Measurements from ENCODE around the gene L3MBTL4.

Gene L3MBTL4

DNA sequence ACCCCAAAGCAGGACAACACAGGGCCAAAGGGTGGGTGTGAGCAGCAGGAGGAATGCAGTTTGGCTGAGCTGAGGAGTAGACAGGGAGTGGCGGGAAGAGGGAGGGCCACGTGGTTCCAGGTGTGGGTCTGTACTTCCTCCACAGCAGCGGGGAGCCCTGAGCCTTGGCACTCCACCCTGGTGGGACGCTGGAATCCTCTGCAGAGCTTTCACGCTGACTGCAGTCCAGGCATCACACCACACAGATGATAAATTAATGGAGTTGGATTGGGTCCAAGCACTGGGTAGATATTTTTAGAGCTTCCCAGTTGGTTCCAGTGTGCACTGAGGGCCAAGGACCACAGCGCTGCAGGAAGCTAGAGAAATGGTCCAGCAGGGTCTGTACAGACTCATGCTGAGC, 452.3 kb downstream of the L3MBTL4 start:
- DNase-seq (ENCODE audit: extremely low read depth, low read depth): no peak
- no peak overlapping the region for H3K4me3 ChIP-seq (replicated peaks; ENCODE audit: low read depth, low read length)
- TF ChIP-seq, protein P1, sequence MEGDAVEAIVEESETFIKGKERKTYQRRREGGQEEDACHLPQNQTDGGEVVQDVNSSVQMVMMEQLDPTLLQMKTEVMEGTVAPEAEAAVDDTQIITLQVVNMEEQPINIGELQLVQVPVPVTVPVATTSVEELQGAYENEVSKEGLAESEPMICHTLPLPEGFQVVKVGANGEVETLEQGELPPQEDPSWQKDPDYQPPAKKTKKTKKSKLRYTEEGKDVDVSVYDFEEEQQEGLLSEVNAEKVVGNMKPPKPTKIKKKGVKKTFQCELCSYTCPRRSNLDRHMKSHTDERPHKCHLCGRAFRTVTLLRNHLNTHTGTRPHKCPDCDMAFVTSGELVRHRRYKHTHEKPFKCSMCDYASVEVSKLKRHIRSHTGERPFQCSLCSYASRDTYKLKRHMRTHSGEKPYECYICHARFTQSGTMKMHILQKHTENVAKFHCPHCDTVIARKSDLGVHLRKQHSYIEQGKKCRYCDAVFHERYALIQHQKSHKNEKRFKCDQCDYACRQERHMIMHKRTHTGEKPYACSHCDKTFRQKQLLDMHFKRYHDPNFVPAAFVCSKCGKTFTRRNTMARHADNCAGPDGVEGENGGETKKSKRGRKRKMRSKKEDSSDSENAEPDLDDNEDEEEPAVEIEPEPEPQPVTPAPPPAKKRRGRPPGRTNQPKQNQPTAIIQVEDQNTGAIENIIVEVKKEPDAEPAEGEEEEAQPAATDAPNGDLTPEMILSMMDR (IDR thresholded peaks at IDR 0.05; ENCODE audit: low read depth, low read length, missing control alignments): no peak

DNA sequence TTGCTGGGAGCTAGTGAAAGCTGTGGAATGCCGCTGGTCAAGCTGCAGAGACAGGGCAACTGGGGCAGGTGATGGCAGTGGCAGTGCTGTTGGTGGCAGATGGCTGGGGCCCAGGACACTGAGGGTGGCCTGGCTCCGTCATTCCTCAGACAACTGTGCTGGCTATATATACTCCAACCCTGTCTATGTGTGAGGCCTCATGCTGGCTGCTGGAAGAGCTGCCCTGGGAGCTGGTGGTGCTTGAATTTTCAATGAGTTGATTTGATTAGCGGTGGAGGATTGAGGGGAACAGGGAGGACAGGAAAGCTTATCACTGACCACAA, 452.9 kb downstream of the L3MBTL4 start:
- no peak for DNase-seq (ENCODE audit: extremely low read depth, low read depth)
- TF ChIP-seq, protein P1 (IDR thresholded peaks at IDR 0.05; ENCODE audit: low read depth, low read length, missing control alignments): no peak
- H3K4me3 ChIP-seq (replicated peaks; ENCODE audit: low read depth, low read length): no peak overlapping the region

DNA sequence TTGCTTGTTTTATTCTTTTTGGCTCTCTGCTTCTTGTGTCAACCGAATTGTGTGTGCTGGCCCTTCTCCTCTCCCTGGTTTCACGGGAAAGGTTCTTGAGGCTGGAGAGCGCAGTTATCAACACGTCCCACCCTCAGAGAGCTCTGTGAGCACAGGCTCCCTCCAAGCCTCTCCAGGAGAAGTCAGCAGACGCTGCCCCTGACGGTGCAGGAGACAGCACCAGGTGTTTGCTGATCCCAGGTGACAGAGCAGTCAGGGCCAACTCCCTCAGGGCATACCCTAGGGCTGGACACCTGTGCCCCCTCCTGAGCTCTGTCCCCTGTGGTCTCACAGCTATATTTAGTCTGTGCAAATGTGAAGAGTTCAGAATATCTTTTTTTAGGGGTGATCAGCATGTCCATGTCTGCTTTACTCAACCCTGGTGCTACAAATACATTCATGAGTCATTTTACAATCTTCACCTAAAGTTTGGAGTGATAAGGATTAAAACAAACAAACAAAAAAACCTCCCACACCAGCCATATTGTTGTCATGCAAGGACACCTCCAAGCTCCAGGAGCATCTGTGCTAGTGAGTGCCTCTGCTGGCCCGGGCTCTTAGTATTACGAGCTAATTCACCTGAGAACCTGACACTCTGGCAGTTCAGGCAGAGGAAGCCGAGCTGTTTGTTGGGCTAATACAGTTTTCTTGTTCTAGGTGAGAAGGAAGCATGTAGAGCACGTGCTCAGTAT, 453.4 kb downstream of the L3MBTL4 start:
- DNase-seq (ENCODE audit: extremely low read depth, low read depth): no peak
- TF ChIP-seq, protein P1 (IDR thresholded peaks at IDR 0.05; ENCODE audit: low read depth, low read length, missing control alignments): no peak
- no peak overlapping the region for H3K4me3 ChIP-seq (replicated peaks; ENCODE audit: low read depth, low read length)

DNA sequence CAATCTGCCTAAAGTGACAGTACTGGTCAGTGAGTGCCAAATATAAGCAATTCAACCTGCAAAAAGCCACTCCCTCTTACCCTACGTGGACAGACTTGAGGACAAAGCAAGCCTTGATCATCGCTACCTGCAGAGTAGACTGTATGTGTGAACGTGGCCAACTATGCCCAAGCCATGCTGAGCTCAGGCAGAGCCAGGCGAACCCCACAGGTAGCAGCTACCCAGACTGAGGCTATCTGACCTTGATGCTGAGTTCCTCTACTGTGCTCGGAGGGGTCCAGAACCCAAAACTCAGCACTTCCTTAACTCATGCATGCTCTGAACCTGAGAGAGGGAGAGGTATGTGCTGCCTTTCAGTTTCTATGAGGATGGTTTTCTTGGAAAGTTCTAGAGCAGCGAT, 455.9 kb downstream of the L3MBTL4 start:
- DNase-seq (ENCODE audit: extremely low read depth, low read depth): no peak
- no peak overlapping the region for H3K4me3 ChIP-seq (replicated peaks; ENCODE audit: low read depth, low read length)
- TF ChIP-seq, protein P1 (IDR thresholded peaks at IDR 0.05; ENCODE audit: low read depth, low read length, missing control alignments): no peak

DNA sequence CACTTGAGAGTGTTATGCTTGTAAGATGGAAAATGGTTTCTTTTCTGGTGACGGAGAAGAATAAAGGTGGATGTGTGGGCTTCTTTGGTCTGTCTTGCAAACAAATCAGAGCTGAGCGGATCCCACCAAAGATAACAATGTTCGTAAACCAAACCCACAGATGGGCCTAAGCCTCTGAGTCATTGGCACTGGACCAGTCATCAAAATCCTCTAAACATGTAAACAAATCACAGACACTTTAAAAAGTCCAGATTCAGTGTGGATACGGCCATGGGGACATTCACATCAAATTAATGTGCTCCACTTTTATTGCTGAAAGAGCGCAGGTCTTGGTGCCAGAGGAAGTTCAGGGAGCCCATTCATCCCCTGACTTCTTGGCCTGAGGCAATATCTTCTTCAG, 458.9 kb downstream of the L3MBTL4 start:
- no peak overlapping the region for H3K4me3 ChIP-seq (replicated peaks; ENCODE audit: low read depth, low read length)
- no peak for DNase-seq (ENCODE audit: extremely low read depth, low read depth)
- TF ChIP-seq, protein P1 (IDR thresholded peaks at IDR 0.05; ENCODE audit: low read depth, low read length, missing control alignments): no peak

DNA sequence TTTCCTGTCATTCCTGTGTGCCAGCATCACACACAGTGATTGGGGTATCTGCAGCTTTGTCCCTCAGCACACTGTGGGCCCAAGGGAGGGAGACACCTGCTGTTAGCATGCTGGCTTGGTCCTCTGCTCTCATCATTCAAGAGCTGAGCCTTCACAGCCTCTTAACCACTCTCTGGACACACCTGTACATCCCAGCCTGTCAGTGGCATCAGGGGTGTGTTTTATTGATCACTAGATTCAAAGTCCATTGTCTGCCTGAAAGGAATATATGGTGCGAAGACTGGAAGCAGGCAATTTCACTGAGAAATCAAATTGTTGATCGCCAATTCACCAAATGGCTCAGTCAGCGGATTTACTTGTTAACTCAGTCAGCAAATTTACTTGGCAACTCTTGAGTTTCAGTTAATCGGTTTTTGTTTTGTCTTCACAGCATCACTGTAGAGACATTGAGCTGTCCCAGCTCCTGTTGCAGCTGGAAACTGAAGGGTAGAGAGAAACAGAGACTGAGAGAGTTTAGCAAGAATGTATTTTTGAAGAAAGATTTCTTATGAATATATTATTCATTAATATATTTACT, 463.1 kb downstream of the L3MBTL4 start:
- DNase-seq (ENCODE audit: extremely low read depth, low read depth): no peak
- TF ChIP-seq, protein P1 (IDR thresholded peaks at IDR 0.05; ENCODE audit: low read depth, low read length, missing control alignments): no peak

More for the DNA sequence above, 463.1 kb downstream of the L3MBTL4 start:
- H3K4me3 ChIP-seq (replicated peaks; ENCODE audit: low read depth, low read length): no peak overlapping the region
